DOHH2 (cell line): Measurements from ENCODE around the gene USH1C.

Experiments used
- EZH2phosphoT487 ChIP-seq: fragments of 200-600 bp; sonication (generic); IDR thresholded peaks from 2 replicates; pipeline ENCODE4 v1.6.1; 2017; ENCODE audit warnings: borderline replicate concordance, mild to moderate bottlenecking, antibody characterized with exemption, low read length, moderate library complexity, mixed read lengths
- TF ChIP-seq, protein P1 (sequence below): fragments of 200-600 bp; sonication (generic); IDR thresholded peaks from one replicate; pipeline ENCODE4 v1.5.1; 2014; ENCODE audit warnings: antibody characterized with exemption, mild to moderate bottlenecking, low read depth, low read length; ENCODE audit not compliant: poor library complexity, severe bottlenecking

DNA sequence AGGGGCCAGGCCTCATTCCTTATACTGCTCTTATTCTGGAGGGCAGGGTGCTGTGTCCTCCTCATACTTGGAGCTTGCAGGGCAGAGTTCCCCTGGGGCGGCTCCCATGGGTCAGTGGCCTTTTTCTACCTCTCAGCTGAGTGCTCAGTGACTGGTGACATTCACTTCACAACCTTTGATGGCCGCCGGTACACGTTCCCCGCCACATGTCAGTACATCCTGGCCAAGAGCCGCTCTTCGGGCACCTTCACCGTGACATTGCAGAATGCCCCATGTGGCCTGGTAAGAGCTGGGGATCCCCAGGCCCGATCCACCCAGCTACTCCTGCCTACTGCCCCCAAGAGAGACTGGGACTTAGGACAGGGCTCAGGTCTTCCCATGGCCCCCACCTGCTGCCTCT is 17.3 kb upstream of the USH1C start:
- TF ChIP-seq, protein P1, sequence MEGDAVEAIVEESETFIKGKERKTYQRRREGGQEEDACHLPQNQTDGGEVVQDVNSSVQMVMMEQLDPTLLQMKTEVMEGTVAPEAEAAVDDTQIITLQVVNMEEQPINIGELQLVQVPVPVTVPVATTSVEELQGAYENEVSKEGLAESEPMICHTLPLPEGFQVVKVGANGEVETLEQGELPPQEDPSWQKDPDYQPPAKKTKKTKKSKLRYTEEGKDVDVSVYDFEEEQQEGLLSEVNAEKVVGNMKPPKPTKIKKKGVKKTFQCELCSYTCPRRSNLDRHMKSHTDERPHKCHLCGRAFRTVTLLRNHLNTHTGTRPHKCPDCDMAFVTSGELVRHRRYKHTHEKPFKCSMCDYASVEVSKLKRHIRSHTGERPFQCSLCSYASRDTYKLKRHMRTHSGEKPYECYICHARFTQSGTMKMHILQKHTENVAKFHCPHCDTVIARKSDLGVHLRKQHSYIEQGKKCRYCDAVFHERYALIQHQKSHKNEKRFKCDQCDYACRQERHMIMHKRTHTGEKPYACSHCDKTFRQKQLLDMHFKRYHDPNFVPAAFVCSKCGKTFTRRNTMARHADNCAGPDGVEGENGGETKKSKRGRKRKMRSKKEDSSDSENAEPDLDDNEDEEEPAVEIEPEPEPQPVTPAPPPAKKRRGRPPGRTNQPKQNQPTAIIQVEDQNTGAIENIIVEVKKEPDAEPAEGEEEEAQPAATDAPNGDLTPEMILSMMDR, result no peak
- TF ChIP-seq EZH2phosphoT487, result no peak
